T-helper 1 cell treated with Interleukin-12 subunit alpha and Interleukin-12 subunit beta and Interleukin-4 antibody, amounts not matched to agents 30 ng/mL and 1 ng/mL, for 36 hours (primary cell): ENCODE data around the gene CELSR3. TPM values are rescaled to one million over a fixed set of nuclear protein-coding genes. Genes with fewer than 3 reads are reported as not detected.

Source experiments
- intact Hi-C: fragments of 100-400 bp; cut with micrococcal nuclease; formaldehyde crosslinking; loops from one replicate; pipeline ENCODE4 v1.15.1; 2024
- total RNA-seq: library from RNA; stranded (reverse); gene quantifications from 2 replicates; pipeline ENCODE4 v1.2.3, GENCODE V29; 2022

CELSR3 gene
- total RNA-seq, 1 donor from 2014 or later, result 6.0 TPM

DNA sequence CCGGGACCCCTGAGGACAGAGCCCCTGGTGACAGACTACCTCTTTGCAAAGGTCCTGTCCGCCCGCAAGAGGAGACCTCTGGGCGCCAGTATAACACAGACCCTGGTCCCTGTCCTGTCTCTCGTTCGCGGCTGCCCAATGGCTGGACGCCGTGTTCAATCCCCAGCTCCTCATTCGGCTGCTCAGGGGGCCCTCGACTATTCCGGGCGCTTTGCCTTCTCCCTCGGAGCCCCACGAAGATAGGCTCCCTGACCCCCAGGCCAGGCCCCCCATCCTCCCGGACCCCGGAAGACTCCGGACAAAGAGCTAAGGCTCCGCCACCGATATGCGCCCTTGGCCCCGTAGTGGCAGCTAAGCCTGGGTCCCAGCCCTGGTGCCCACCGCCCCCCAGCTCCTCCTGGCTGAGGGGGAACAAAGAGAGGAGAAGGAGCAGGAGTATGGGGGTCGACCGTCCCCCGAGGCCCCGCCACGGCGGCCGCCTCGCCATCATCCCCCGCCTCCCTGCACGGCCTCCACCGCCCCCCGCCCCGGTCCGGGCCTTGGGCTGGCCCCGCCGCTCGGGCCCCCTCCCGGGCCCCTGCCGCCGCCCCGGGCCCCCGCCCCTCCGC lies 437 bp downstream of the CELSR3 start:
- intact Hi-C loops, result loop anchor here (5.0 to 10.0 kb wide), 2 partner anchors 217 to 345 kb away; partner anchors contain the start of genes ATRIP, CCDC51, TMA7 and WDR6

- intact Hi-C loops, result loop anchor here (5.0 to 10.0 kb wide), 2 partner anchors 217 to 346 kb away; partner anchors contain the start of genes ATRIP, CCDC51, TMA7 and WDR6
Observed at GRCh38 chr3:48661501-48662144, 1.1 kb downstream of the CELSR3 start.

GRCh38 chr3:48660800-48661400 lies 1.8 kb downstream of the CELSR3 start:
- intact Hi-C loops, result loop anchor here (5.0 to 10.0 kb wide), 2 partner anchors 216 to 346 kb away; partner anchors contain the start of genes ATRIP, CCDC51, TMA7 and WDR6

GRCh38 chr3:48656841-48657281 lies 5.8 kb downstream of the CELSR3 start:
- intact Hi-C loops, result loop anchor here (1.0 to 5.0 kb wide), 8 partner anchors 7 to 1642 kb away; partner anchors contain the start of genes HYAL3, IP6K2, NAA80 and NME6

- intact Hi-C loops, result loop anchor here (1.0 to 5.0 kb wide), 8 partner anchors 8 to 1643 kb away; partner anchors contain the start of genes HYAL3, IP6K2, NAA80 and NME6
Observed at GRCh38 chr3:48656061-48656840, 6.4 kb downstream of the CELSR3 start.

GRCh38 chr3:48655606-48656005 lies 7.1 kb downstream of the CELSR3 start:
- intact Hi-C loops, result loop anchor here (1.0 to 5.0 kb wide), 8 partner anchors 9 to 1643 kb away; partner anchors contain the start of genes HYAL3, IP6K2, NAA80 and NME6

DNA sequence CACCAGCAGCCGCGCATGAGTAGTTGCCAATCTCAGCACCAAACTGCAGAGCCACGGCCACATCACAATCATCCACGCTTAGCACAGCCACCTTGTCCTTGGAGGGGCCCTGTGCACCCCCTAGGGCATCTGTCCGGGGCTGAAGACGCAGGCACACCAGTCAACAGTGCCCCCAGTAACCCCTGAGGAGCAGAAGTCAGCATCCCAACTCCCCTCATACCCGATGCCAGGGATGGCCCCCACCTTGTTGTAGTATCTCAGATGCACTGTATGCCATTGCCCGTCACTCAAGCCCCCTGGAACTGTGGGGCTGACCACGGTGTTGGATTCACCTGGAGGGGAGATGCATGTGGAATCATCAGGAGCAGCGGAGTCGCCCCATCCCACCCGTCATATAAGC lies 7.6 kb downstream of the CELSR3 start:
- intact Hi-C loops, result loop anchor here (5.0 kb wide), 1 partner anchor 353 kb away; the partner anchor contains the start of gene NME6

- intact Hi-C loops, result no loop called here
Observed at GRCh38 chr3:48652923-48653715, 9.6 kb downstream of the CELSR3 start.

DNA sequence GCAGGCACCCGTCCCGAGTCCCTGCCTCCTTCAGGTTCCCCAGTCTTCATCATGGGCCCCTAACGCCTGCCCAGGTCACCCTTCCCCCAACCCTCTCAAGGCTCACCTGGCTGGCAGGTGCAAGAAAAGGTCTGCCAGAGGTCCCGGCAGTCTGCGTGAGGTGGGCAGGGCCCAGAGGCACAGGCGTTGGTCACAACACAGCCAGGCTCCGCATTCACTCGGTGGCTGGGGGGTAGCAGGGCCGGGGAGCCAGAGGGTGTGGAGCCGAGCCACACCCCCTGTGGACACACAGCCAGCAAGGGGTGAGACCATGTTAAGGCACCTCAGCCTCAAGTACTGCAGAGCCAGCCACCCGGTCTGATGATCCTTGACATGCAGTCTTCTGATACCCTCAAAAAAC lies 10.9 kb downstream of the CELSR3 start:
- intact Hi-C loops, result no loop called here

GRCh38 chr3:48650723-48651122 lies 12.0 kb downstream of the CELSR3 start:
- intact Hi-C loops, result no loop called here

- intact Hi-C loops, result no loop called here
Observed at GRCh38 chr3:48648188-48648850, 14.4 kb downstream of the CELSR3 start.

DNA sequence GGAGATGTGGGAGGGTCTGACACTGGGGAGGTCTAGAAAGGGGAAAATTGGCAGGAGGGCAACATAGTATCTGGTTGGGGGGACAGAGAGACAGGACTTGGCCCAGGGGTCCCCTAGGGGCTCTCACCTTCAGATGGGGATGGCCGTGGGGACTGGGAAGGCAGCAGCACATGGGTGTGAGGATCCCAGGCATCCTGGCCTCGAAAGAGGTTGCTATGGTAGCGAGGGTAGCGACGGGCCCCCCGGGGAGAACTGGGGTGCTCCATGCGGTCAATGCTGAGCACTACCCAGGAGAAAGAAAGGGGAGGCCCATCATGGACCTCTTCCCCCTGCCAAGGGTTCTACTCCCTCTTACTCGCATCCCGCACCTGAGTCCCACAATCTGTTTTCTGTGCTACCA lies 15.0 kb downstream of the CELSR3 start:
- intact Hi-C loops, result no loop called here

DNA sequence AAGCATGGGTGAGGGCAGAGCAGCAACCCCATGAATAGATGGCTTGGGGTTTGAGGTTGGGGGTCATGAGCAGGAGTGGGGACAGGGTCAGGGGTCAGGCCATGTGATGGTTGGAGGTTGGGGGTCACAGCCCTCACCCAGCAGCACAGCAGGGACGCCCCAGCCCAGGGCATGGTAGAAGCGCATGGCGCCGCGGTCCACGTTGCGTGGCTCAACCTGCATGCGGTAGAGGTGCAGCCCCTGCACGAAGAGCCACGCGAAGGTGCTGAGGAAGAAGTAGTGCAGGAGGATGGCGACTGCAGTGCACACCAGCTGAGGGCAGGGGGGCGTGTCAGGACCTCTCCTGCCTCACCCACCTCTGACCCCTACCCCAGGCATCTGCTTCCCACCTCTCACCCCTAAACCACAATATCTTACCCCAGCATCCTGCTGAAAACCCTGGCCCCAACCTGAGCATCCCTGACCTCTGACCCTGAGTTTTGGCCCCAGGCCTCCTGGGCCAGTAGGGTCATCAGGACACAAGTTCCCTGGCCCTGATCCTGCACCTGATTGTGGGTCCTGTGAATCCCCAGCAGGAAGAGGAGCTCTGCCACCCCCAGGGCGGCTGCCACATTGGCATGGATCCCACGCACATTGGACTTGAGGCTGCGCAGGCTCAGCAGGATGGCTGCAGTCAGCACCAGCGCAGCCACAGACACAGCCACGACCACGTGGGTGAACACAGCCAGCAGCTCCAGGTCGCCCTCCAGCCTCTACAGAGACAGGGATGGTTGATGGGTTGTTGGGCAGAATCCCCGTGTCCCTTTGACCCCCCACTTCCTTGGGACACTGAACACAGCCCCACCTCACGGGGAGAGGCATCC lies 17.6 kb downstream of the CELSR3 start:
- intact Hi-C loops, result no loop called here

- intact Hi-C loops, result no loop called here
Observed at GRCh38 chr3:48642605-48643004, 20.1 kb downstream of the CELSR3 start.

DNA sequence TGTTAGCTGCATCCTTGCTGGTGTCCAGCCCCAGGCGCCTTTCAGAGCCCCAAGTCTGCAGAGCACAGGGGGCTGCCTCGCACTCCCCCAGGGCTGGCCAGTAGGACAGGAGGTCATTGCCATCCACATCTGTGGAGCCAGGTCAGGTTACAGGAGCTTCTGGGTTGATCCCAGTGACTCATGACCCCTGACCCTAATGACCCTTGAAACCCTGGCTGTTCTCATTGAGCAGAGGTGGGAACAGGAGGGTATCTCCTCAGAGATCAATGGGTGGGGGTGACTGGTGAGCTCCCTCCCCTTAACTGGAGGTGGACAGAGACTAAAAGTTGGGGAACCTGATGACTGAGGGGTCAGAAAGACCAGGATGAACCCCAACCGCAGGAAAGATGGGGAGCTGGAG lies 21.3 kb downstream of the CELSR3 start:
- intact Hi-C loops, result no loop called here

- intact Hi-C loops, result loop anchor here (10.0 kb wide), 1 partner anchor 165 kb away; no protein-coding TSS in a partner anchor
Observed at GRCh38 chr3:48639944-48640606, 22.6 kb downstream of the CELSR3 start.

GRCh38 chr3:48637305-48637704 lies 25.4 kb downstream of the CELSR3 start:
- intact Hi-C loops, result loop anchor here (10.0 kb wide), 1 partner anchor 163 kb away; no protein-coding TSS in a partner anchor

DNA sequence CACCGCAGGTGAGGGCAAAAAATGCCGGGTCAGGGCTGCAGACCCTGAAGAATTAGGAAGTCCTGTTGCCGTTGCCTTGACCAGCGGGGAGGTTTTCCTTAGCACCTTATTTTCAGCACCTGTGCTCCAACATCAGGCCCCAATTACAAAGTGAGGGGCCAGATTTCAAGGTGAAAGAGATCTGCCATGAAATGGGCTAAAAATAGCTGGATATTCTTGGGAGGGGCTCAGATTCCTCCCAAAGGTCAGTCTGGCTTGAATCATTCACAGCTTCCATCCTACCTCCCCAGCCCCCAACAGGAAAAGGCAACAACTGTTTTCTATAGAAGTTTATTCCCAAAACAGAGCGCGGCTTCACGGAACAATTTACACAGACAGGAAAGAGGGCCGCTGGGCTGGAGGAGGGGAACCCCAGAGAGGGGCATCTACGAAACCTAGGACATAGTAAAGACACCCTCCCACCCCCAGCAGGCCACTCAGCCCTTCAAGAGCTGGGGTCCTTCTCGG lies 26.5 kb downstream of the CELSR3 start:
- intact Hi-C loops, result loop anchor here (10.0 kb wide), 1 partner anchor 161 kb away; no protein-coding TSS in a partner anchor
